Immature natural killer cell (primary cell): ENCODE results near the gene NPIPB8. TPM values are rescaled to one million over a fixed set of nuclear protein-coding genes. Genes with fewer than 3 reads are reported as not detected.
"Not testable (repeated sequence)": the region's sequence is repeated elsewhere in the genome, so short reads cannot be mapped to it uniquely, and the experiment has no call there.

ENCODE experiments used
- DNase-seq, 3 donors: peaks; one replicate each; pipeline ENCODE4 v3.0.0; 2022; ENCODE audit warnings: mixed read lengths in 1 of 3
- H3K27ac Mint-ChIP-seq, 6 donors: one replicate each; pipeline ENCODE4 v1.8.0; 2020; ENCODE audit warnings: mixed read lengths in 6 of 6, mild to moderate bottlenecking in 5 of 6, inconsistent platforms in 4 of 6, moderate library complexity in 3 of 6
- H3K27me3 Mint-ChIP-seq, 3 donors: one replicate each; pipeline ENCODE4 v1.8.0; 2020 to 2021; ENCODE audit warnings: low read depth in 3 of 3, mild to moderate bottlenecking in 3 of 3, mixed read lengths in 3 of 3, moderate library complexity in 3 of 3, inconsistent platforms in 1 of 3
- H3K36me3 Mint-ChIP-seq, 3 donors: one replicate each; pipeline ENCODE4 v1.8.0; 2020; ENCODE audit warnings: mixed read lengths in 3 of 3, inconsistent platforms in 2 of 3, mild to moderate bottlenecking in 2 of 3
- H3K4me1 Mint-ChIP-seq, 2 donors: one replicate each; pipeline ENCODE4 v1.8.0; 2020; ENCODE audit warnings: inconsistent platforms in 2 of 2, mild to moderate bottlenecking in 2 of 2, mixed read lengths in 2 of 2, moderate library complexity in 1 of 2
- H3K4me3 Mint-ChIP-seq, 5 donors: one replicate each; pipeline ENCODE4 v1.8.0; 2020; ENCODE audit warnings: mild to moderate bottlenecking in 5 of 5, mixed read lengths in 5 of 5, inconsistent platforms in 3 of 5, moderate library complexity in 3 of 5
- H3K9me3 Mint-ChIP-seq, 6 donors: one replicate each; pipeline ENCODE4 v1.8.0; 2020; ENCODE audit warnings: mild to moderate bottlenecking in 6 of 6, mixed read lengths in 6 of 6, inconsistent platforms in 4 of 6, moderate library complexity in 3 of 6
- polyA plus RNA-seq, 3 donors: library from polyadenylated mRNA; unstranded; fragments of 300-500 nt; fragmentation: Illumina TruSeq; gene quantifications; one replicate each; pipeline ENCODE4 v1.2.3, GENCODE V29; 2021

NPIPB8 gene
- polyA plus RNA-seq = not detected

- DNase-seq, H3K36me3 Mint-ChIP-seq, H3K4me1 Mint-ChIP-seq, H3K4me3 Mint-ChIP-seq, H3K27ac Mint-ChIP-seq, H3K27me3 Mint-ChIP-seq, H3K9me3 Mint-ChIP-seq: not testable (repeated sequence)
These were observed at the start of gene NPIPB8 for GRCh38 chr16:28637765-28638164. Gene NPIPB8, plus strand, starts transcription at chr16:28638065. Its CDS starts 296 bp downstream, at chr16:28638361.

GRCh38 chr16:28589069-28589468, 48.8 kb upstream of the NPIPB8 start:
- H3K27ac Mint-ChIP-seq = no peak overlapping the region
- H3K36me3 Mint-ChIP-seq = peaks cover 4 to 31% (median 4%) of the 10 kb centered on the region in 3 donors

GRCh38 chr16:28589930-28590329, 47.9 kb upstream of the NPIPB8 start:
- no peak overlapping the region for H3K27ac Mint-ChIP-seq
- peaks cover 0 to 2% of the 10 kb centered on the region in 2 donors for H3K4me1 Mint-ChIP-seq
- H3K9me3 Mint-ChIP-seq = no peaks in the 10 kb centered on the region
- H3K27me3 Mint-ChIP-seq = peaks cover 0 to 2% (median 0%) of the 10 kb centered on the region in 3 donors
- no peak for DNase-seq
- H3K4me3 Mint-ChIP-seq = no peak overlapping the region
- peaks cover 3 to 31% (median 4%) of the 10 kb centered on the region in 3 donors for H3K36me3 Mint-ChIP-seq

More at GRCh38 chr16:28589069-28589468, 48.8 kb upstream of the NPIPB8 start:
- Mint-ChIP-seq H3K4me1 (peaks cover 0 to 2% of the 10 kb centered on the region in 2 donors), H3K27me3 (peaks cover 0 to 2% (median 0%) of the 10 kb centered on the region in 3 donors), H3K4me3 (no peak overlapping the region), H3K9me3 (no peaks in the 10 kb centered on the region)
- no peak for DNase-seq

- peaks cover 0 to 30% (median 3%) of the 10 kb centered on the region in 3 donors for H3K36me3 Mint-ChIP-seq
- no peaks in the 10 kb centered on the region for H3K9me3 Mint-ChIP-seq
- peaks cover 0 to 2% (median 0%) of the 10 kb centered on the region in 3 donors for H3K27me3 Mint-ChIP-seq
- H3K27ac Mint-ChIP-seq = no peak overlapping the region
- H3K4me1 Mint-ChIP-seq = peaks cover 0 to 2% of the 10 kb centered on the region in 2 donors
- no peak overlapping the region for H3K4me3 Mint-ChIP-seq
- no peak for DNase-seq
These were observed 47.2 kb upstream of the NPIPB8 start for GRCh38 chr16:28590384-28591340.

GRCh38 chr16:28591355-28591754, 46.5 kb upstream of the NPIPB8 start:
- no peaks in the 10 kb centered on the region for H3K9me3 Mint-ChIP-seq
- H3K36me3 Mint-ChIP-seq = peaks cover 0 to 26% (median 0%) of the 10 kb centered on the region in 3 donors

GRCh38 chr16:28592511-28592910, 45.4 kb upstream of the NPIPB8 start:
- Mint-ChIP-seq H3K27ac (no peak overlapping the region), H3K4me1 (peaks cover 0 to 6% of the 10 kb centered on the region in 2 donors)

More at GRCh38 chr16:28591355-28591754, 46.5 kb upstream of the NPIPB8 start:
- no peaks in the 10 kb centered on the region for H3K27me3 Mint-ChIP-seq
- no peak overlapping the region for H3K4me3 Mint-ChIP-seq
- peaks cover 0 to 2% of the 10 kb centered on the region in 2 donors for H3K4me1 Mint-ChIP-seq
- no peak for DNase-seq
- H3K27ac Mint-ChIP-seq = peak overlapping the region in 1 of 6 donors; percentile 13

GRCh38 chr16:28592979-28593553, 44.8 kb upstream of the NPIPB8 start:
- Mint-ChIP-seq H3K36me3 (peaks cover 0 to 18% (median 0%) of the 10 kb centered on the region in 3 donors), H3K27me3 (peaks cover 0 to 2% (median 0%) of the 10 kb centered on the region in 3 donors), H3K4me3 (no peak overlapping the region), H3K4me1 (peaks cover 0 to 6% of the 10 kb centered on the region in 2 donors), H3K27ac (peak overlapping the region in 3 of 6 donors; percentile 10 to 75 (median 17)), H3K9me3 (no peaks in the 10 kb centered on the region)
- no peak for DNase-seq

More at GRCh38 chr16:28592511-28592910, 45.4 kb upstream of the NPIPB8 start:
- H3K4me3 Mint-ChIP-seq = no peak overlapping the region
- peaks cover 0 to 2% (median 0%) of the 10 kb centered on the region in 3 donors for H3K27me3 Mint-ChIP-seq
- peaks cover 0 to 20% (median 0%) of the 10 kb centered on the region in 3 donors for H3K36me3 Mint-ChIP-seq
- no peaks in the 10 kb centered on the region for H3K9me3 Mint-ChIP-seq
- no peak for DNase-seq

GRCh38 chr16:28595451-28595850, 42.4 kb upstream of the NPIPB8 start:
- not testable (repeated sequence) for H3K4me3 Mint-ChIP-seq, H3K27me3 Mint-ChIP-seq, H3K9me3 Mint-ChIP-seq, H3K27ac Mint-ChIP-seq, DNase-seq, H3K36me3 Mint-ChIP-seq, H3K4me1 Mint-ChIP-seq

- H3K27ac Mint-ChIP-seq = no peak overlapping the region
- peaks cover 0 to 2% (median 0%) of the 10 kb centered on the region in 3 donors for H3K27me3 Mint-ChIP-seq
- DNase-seq = no peak
- no peaks in the 10 kb centered on the region for H3K9me3 Mint-ChIP-seq
- H3K4me3 Mint-ChIP-seq = no peak overlapping the region
- H3K36me3 Mint-ChIP-seq = peaks cover 0 to 6% (median 0%) of the 10 kb centered on the region in 3 donors
- peaks cover 0 to 6% of the 10 kb centered on the region in 2 donors for H3K4me1 Mint-ChIP-seq
These were observed 41.7 kb upstream of the NPIPB8 start for GRCh38 chr16:28596115-28596630.

GRCh38 chr16:28596840-28597691, 40.8 kb upstream of the NPIPB8 start, which contains the start of gene SULT1A2:
Gene SULT1A2, minus strand, starts transcription at chr16:28597050. Its CDS starts 1,120 bp downstream, at chr16:28595930.
- Mint-ChIP-seq H3K4me3 (no peak within 1 kb of the TSS), H3K9me3 (no peaks in the 10 kb centered on the region), H3K27ac (peak within 1 kb of the TSS in 1 of 6 donors; percentile 30), H3K27me3 (peaks cover 0 to 2% (median 0%) of the 10 kb centered on the region in 3 donors), H3K4me1 (peaks cover 0 to 6% of the 10 kb centered on the region in 2 donors), H3K36me3 (no peaks in the 10 kb centered on the region)
- DNase-seq = no peak

- H3K27me3 Mint-ChIP-seq = peaks cover 0 to 2% (median 0%) of the 10 kb centered on the region in 3 donors
- peaks cover 0 to 6% of the 10 kb centered on the region in 2 donors for H3K4me1 Mint-ChIP-seq
- no peak for DNase-seq
- no peaks in the 10 kb centered on the region for H3K9me3 Mint-ChIP-seq
- H3K36me3 Mint-ChIP-seq = no peaks in the 10 kb centered on the region
- H3K4me3 Mint-ChIP-seq = no peak overlapping the region
- H3K27ac Mint-ChIP-seq = no peak overlapping the region
These were observed 40.1 kb upstream of the NPIPB8 start for GRCh38 chr16:28597692-28598261.

- not testable (repeated sequence) for DNase-seq, H3K27me3 Mint-ChIP-seq, H3K4me3 Mint-ChIP-seq, H3K4me1 Mint-ChIP-seq, H3K9me3 Mint-ChIP-seq, H3K36me3 Mint-ChIP-seq, H3K27ac Mint-ChIP-seq
These were observed 38.2 kb upstream of the NPIPB8 start for GRCh38 chr16:28599377-28600285.
